ENCODE measurements around the gene CTNS. TPM values are rescaled to one million over a fixed set of nuclear protein-coding genes. Genes with fewer than 3 reads are reported as not detected.

CTNS gene
- total and polyA plus RNA-seq, 5 experiments from 2014 or later = 4.5 to 11.7 (median 9.5) TPM

Other genes with a start within 250 kb of the CTNS start
- gene OR1E1, start 238.3 kb upstream of the CTNS start, total RNA-seq = not detected
- not detected for gene OR1E1, start 238.3 kb upstream of the CTNS start, polyA plus RNA-seq
- gene OR3A3, start 225.4 kb upstream of the CTNS start, total RNA-seq = not detected
- not detected for gene OR3A3, start 225.4 kb upstream of the CTNS start, polyA plus RNA-seq
- gene OR1E2, start 202.9 kb upstream of the CTNS start, total RNA-seq = not detected
- gene OR1E2, start 202.9 kb upstream of the CTNS start, polyA plus RNA-seq = not detected
- under 1 TPM in 1 of 2 experiments, not detected in 1; 0.36 TPM for gene SPATA22, start 164.9 kb upstream of the CTNS start, total RNA-seq
- not detected for gene SPATA22, start 164.9 kb upstream of the CTNS start, polyA plus RNA-seq
- gene ASPA, start 160.8 kb upstream of the CTNS start, total RNA-seq = not detected
- not detected for gene ASPA, start 160.8 kb upstream of the CTNS start, polyA plus RNA-seq
- gene TRPV3, start 78.9 kb upstream of the CTNS start, total RNA-seq = under 1 TPM; 0.13 to 0.38 TPM
- gene TRPV3, start 78.9 kb upstream of the CTNS start, polyA plus RNA-seq = under 1 TPM in 1 of 3 donors, not detected in 2; 0.47 TPM
- gene TRPV1, start 27.3 kb upstream of the CTNS start, total RNA-seq = 1 to 10 TPM; 5.9 to 9.3 TPM
- gene TRPV1, start 27.3 kb upstream of the CTNS start, polyA plus RNA-seq = under 1 TPM in 2 of 3 donors, not detected in 1; 0.34 to 0.79 TPM
- 10 to 100 TPM in 1 of 2 experiments, 1 to 10 TPM in 1; 8.8 to 10.1 TPM for gene SHPK, start 510 bp upstream of the CTNS start, total RNA-seq
- 1 to 10 TPM; 3.5 to 7.1 (median 4.7) TPM for gene SHPK, start 510 bp upstream of the CTNS start, polyA plus RNA-seq
- 10 to 100 TPM; 12.0 to 14.6 TPM for gene TAX1BP3, start 31.8 kb downstream of the CTNS start, total RNA-seq
- gene TAX1BP3, start 31.8 kb downstream of the CTNS start, polyA plus RNA-seq = 10 to 100 TPM; 26.6 to 28.1 (median 27.4) TPM
- gene EMC6, start 32.1 kb downstream of the CTNS start, total RNA-seq = 10 to 100 TPM; 29.8 TPM
- gene EMC6, start 32.1 kb downstream of the CTNS start, polyA plus RNA-seq = 10 to 100 TPM; 83.3 to 97.0 (median 92.5) TPM
- 10 to 100 TPM; 22.1 to 23.7 TPM for gene P2RX5, start 59.4 kb downstream of the CTNS start, total RNA-seq
- 10 to 100 TPM; 15.6 to 23.6 (median 16.7) TPM for gene P2RX5, start 59.4 kb downstream of the CTNS start, polyA plus RNA-seq
- under 1 TPM; 0.38 to 0.57 TPM for gene HASPIN, start 87.1 kb downstream of the CTNS start, total RNA-seq
- under 1 TPM in 2 of 3 donors, not detected in 1; 0.13 to 0.28 TPM for gene HASPIN, start 87.1 kb downstream of the CTNS start, polyA plus RNA-seq
- 10 to 100 TPM; 24.5 to 26.8 TPM for gene ITGAE, start 164.4 kb downstream of the CTNS start, total RNA-seq
- 10 to 100 TPM; 52.7 to 58.1 (median 55.6) TPM for gene ITGAE, start 164.4 kb downstream of the CTNS start, polyA plus RNA-seq
- gene NCBP3, start 209.5 kb downstream of the CTNS start, total RNA-seq = 10 to 100 TPM; 51.1 to 52.0 TPM
- 10 to 100 TPM in 1 of 3 donors, 1 to 10 TPM in 2; 9.3 to 15.5 (median 9.3) TPM for gene NCBP3, start 209.5 kb downstream of the CTNS start, polyA plus RNA-seq

Measured in naive thymus-derived CD8-positive, alpha-beta T cell (primary cell).